Sigmoid colon (tissue), 7 donors: Measurements from ENCODE around the gene SPRYD3. TPM values are rescaled to one million over a fixed set of nuclear protein-coding genes. Genes with fewer than 3 reads are reported as not detected.
A peak's percentile ranks its signal among the peaks of the same experiment; 100 is the strongest.

Experiments
- DNase-seq: peaks from one replicate; pipeline ENCODE4 v3.0.0-alpha.2; 2019
- H3K27ac ChIP-seq, 4 donors: fragments of 200-600 bp; sonication (generic); one replicate each; pipeline ENCODE4 v1.5.1; 2016 to 2019; ENCODE audit warnings: mild to moderate bottlenecking in 1 of 4
- H3K27me3 ChIP-seq, 3 donors: fragments of 200-600 bp; sonication (generic); one replicate each; pipeline ENCODE4 v1.5.1; 2019; ENCODE audit warnings: mild to moderate bottlenecking in 1 of 3
- H3K36me3 ChIP-seq, 4 donors: fragments of 200-600 bp; sonication (generic); one replicate each; pipeline ENCODE4 v1.5.1; 2016 to 2019
- H3K4me1 ChIP-seq, 4 donors: fragments of 200-600 bp; sonication (generic); one replicate each; pipeline ENCODE4 v1.5.1; 2017 to 2019
- H3K4me3 ChIP-seq, 4 donors: fragments of 200-600 bp; sonication (generic); one replicate each; pipeline ENCODE4 v1.5.1; 2017 to 2019; ENCODE audit warnings: mild to moderate bottlenecking in 2 of 4, moderate library complexity in 1 of 4
- H3K9me3 ChIP-seq, 4 donors: fragments of 200-600 bp in 3 of 4; sonication (generic) in 3 of 4; one replicate each; pipeline versions ENCODE4 v1.5.1 to v1.6.1; 2013 to 2019
- EP300 ChIP-seq, 4 donors: sonication (generic); formaldehyde crosslinking; IDR thresholded peaks; one replicate each; pipeline ENCODE4 v1.6.1; 2017; ENCODE audit warnings: antibody characterized with exemption in 4 of 4
- POLR2A ChIP-seq, 2 donors: fragments of 450-650 bp; IDR thresholded peaks; one replicate each; pipeline ENCODE4 v1.6.1; 2016; ENCODE audit warnings: antibody characterized with exemption in 2 of 2, mild to moderate bottlenecking in 2 of 2, moderate library complexity in 2 of 2
- POLR2AphosphoS5 ChIP-seq, 4 donors: sonication (generic); formaldehyde crosslinking; IDR thresholded peaks; one replicate each; pipeline ENCODE4 v1.6.1; 2017; ENCODE audit warnings: antibody characterized with exemption in 4 of 4
- WGBS, 2 donors: extraction: QIAGEN DNeasy Blood & Tissue Kit; methylation state at CpG; one replicate each; pipeline ENCODE4 v1.1.7; 2013; 5-methylcytosine and 5-hydroxymethylcytosine counted together
- intact Hi-C: fragments of 100-400 bp; cut with DNase I; formaldehyde crosslinking; loops from one replicate; pipeline ENCODE4 v1.15.1; 2023
- polyA plus RNA-seq, 3 donors: library from polyadenylated mRNA; stranded (reverse); fragments of 200-250 nt; gene quantifications; one replicate each; pipeline ENCODE4 v1.2.3, GENCODE V29; 2013
- total RNA-seq, 4 donors: library from RNA; depleted of rRNA; stranded (reverse); fragments of >200 nt; gene quantifications; one replicate each; pipeline ENCODE4 v1.1.0, GENCODE V29; 2016
- TF ChIP-seq, protein P1 (sequence below), 4 experiments: fragments of 450-650 bp in 3 of 4; fragments of 200-600 bp in 1 of 4; IDR thresholded peaks; one replicate each; pipeline ENCODE4 v1.5.1; 2016 to 2019; ENCODE audit warnings: antibody characterized with exemption in 4 of 4, mild to moderate bottlenecking in 3 of 4, moderate library complexity in 2 of 4
- donor health status: healthy with polysubstance abuse.
- donor health status: Bipolar disorder and iron deficiency.
- donor health status: healthy.

The SPRYD3 gene
- total and polyA plus RNA-seq, 7 donors, result 20.1 to 41.4 (median 32.9) TPM

DNA sequence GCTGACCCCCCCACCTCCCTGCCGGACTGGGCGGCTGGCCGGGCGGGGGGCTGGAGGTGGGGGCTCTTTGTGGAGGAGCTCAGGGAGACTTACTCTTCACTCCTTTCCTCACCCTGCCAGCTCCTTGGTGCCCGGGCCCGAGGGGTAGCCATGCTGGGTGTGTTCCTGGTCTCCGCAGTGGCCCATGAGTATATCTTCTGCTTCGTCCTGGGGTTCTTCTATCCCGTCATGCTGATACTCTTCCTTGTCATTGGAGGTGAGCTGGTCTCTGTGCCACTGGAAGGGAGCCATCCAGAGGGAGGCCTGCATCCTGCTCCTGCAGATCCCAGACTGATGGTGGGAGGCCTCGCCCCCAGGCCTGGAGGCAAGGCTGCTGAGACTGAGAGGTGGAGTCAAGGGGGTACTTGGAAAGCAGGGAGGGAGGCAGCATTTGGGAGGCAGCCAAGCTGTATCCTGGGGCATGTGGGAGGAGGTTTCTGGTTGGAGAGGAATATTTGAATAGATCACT, 43.8 kb upstream of the SPRYD3 start:
- Histone ChIP-seq H3K27ac (no peak overlapping the region), H3K36me3 (no peaks in the 10 kb centered on the region), H3K27me3 (no peaks in the 10 kb centered on the region), H3K4me1 (no peaks in the 10 kb centered on the region), H3K9me3 (no peaks in the 10 kb centered on the region), H3K4me3 (no peak overlapping the region)
- intact Hi-C loops, result no loop called here
- TF ChIP-seq, protein P1, sequence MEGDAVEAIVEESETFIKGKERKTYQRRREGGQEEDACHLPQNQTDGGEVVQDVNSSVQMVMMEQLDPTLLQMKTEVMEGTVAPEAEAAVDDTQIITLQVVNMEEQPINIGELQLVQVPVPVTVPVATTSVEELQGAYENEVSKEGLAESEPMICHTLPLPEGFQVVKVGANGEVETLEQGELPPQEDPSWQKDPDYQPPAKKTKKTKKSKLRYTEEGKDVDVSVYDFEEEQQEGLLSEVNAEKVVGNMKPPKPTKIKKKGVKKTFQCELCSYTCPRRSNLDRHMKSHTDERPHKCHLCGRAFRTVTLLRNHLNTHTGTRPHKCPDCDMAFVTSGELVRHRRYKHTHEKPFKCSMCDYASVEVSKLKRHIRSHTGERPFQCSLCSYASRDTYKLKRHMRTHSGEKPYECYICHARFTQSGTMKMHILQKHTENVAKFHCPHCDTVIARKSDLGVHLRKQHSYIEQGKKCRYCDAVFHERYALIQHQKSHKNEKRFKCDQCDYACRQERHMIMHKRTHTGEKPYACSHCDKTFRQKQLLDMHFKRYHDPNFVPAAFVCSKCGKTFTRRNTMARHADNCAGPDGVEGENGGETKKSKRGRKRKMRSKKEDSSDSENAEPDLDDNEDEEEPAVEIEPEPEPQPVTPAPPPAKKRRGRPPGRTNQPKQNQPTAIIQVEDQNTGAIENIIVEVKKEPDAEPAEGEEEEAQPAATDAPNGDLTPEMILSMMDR (IDR thresholded peaks at IDR 0.05), result no peak
- TF ChIP-seq POLR2AphosphoS5 (IDR thresholded peaks at IDR 0.05) (no peak), POLR2A (IDR thresholded peaks at IDR 0.05) (no peak), EP300 (IDR thresholded peaks at IDR 0.05) (no peak)
- 94 to 97% methylated on average over 10 of the region's 10 CpGs for WGBS, 2 donors
- DNase-seq, result no peak

DNA sequence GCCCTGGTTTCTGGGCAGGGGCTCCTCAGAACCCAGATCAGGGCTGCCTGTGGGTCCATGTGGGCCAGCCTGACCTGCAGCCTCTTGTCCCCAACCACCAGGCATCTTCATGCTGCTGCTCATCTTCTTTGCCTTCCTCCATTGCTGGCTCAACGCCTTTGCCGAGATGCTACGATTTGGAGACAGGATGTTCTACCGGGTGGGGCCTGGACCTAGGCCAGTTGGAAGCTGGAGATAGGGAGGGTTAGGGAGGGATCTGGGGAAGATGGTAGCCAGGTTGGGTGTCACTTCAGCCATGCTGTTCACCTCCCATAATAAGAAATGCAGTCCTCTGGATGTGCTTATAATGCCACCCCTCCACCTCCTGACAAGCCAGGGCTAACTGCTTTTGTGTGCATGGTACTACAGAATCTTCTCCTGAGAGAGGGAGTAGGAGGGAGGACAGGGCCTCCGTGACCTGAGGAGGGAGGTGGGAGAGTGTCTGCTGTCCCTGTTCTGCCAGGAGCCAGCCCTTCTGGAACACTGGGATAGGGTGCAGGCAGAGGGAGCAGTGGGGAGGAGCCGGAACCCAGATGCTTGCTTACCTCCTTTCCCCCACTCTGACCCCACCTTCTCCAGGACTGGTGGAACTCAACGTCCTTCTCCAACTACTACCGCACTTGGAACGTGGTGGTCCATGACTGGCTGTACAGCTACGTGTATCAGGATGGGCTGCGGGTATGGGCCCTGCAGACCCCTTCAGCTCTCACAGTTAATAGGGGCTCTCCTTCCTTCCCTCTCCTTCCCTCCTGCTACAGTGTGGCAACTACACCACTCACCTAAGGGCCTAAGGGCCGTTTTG, 41.7 kb upstream of the SPRYD3 start:
- no peaks in the 10 kb centered on the region for H3K36me3 ChIP-seq
- no peaks in the 10 kb centered on the region for H3K27me3 ChIP-seq
- no peak for DNase-seq
- 80 to 91% methylated on average over 12 of the region's 12 CpGs for WGBS, 2 donors
- no peak for TF ChIP-seq POLR2A (IDR thresholded peaks at IDR 0.05)
- TF ChIP-seq, protein P1 (IDR thresholded peaks at IDR 0.05), result no peak
- no peak for TF ChIP-seq EP300 (IDR thresholded peaks at IDR 0.05)
- TF ChIP-seq POLR2AphosphoS5 (IDR thresholded peaks at IDR 0.05), result no peak
- H3K9me3 ChIP-seq, result no peaks in the 10 kb centered on the region
- intact Hi-C loops, result no loop called here
- peaks cover 0 to 7% (median 3%) of the 10 kb centered on the region in 4 donors for H3K4me1 ChIP-seq
- H3K4me3 ChIP-seq, result no peak overlapping the region
- no peak overlapping the region for H3K27ac ChIP-seq

DNA sequence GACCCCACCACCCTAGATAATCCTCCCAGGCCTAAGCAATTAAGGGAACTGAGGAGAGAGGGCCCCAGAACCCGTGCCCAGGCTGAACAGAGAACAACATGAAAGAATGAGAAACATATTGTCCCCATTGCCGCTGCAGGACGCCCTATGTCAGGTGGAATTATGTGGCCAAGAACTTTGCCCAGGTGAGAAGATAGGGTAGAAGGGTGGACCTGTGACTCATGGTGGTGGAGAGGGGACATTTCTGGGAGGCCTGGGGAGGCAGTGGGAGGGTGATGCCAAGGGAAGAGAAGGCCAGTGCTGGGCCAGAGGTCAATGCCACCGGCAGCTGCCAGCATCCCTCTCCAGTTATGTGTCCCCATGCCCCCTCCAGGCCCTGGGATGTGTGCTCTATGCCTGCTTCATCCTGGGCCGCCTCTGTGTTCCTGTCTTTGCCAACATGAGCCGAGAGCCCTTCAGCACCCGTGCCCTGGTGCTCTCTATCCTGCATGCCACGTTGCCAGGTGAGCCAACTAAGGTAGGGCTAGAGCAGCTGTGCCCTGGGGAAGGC, 39.6 kb upstream of the SPRYD3 start:
- no peak for TF ChIP-seq POLR2AphosphoS5 (IDR thresholded peaks at IDR 0.05)
- TF ChIP-seq, protein P1 (IDR thresholded peaks at IDR 0.05), result no peak
- TF ChIP-seq EP300 (IDR thresholded peaks at IDR 0.05), result no peak
- no peak for TF ChIP-seq POLR2A (IDR thresholded peaks at IDR 0.05)
- intact Hi-C loops, result no loop called here
- Histone ChIP-seq H3K36me3 (no peaks in the 10 kb centered on the region), H3K27me3 (no peaks in the 10 kb centered on the region), H3K9me3 (no peaks in the 10 kb centered on the region), H3K4me3 (no peak overlapping the region), H3K27ac (no peak overlapping the region), H3K4me1 (peaks cover 0 to 11% (median 3%) of the 10 kb centered on the region in 4 donors)
- no peak for DNase-seq
- WGBS, 2 donors, result 84 to 91% methylated on average over 8 of the region's 8 CpGs

DNA sequence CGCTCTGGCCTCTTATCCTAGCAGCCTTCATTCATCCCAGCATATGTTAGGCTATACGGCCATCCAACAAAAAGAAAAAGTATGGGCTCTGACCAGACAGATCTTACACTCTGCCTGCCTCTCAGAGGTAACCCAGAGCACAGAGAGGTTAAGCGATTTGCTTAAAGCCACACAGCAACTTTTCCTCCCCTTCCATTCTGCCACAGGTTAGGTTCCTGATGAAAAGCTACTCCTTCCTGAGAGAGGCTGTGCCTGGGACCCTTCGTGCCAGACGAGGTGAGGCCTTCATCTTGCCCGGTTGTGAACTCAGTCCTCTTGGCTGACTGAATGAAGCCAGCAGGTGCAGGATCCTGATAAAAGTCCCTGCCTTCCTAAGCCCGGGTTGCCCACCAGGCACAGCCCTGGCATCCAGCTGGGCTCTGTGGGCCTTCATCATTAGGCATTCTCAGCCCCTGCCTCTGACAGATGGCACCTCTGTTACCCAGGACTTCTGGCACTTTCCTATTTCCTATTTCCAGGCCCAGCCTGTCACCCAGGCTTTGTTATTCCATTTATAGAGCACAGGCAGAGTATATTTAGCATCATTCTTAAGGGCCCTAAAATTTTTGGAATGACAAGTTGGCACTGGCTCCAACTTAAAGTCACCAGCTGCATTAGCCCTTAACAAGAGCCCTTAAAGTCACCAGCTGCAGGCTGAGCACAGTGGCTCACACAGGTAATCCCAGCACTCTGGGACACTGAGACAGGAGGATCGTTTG, 36.9 kb upstream of the SPRYD3 start:
- H3K27ac ChIP-seq, result peak overlapping the region in 1 of 4 donors; percentile 23
- 94% methylated on average over 8 of the region's 8 CpGs for WGBS, 2 donors
- no peaks in the 10 kb centered on the region for H3K36me3 ChIP-seq
- H3K27me3 ChIP-seq, result no peaks in the 10 kb centered on the region
- H3K4me1 ChIP-seq, result peaks cover 0 to 11% (median 3%) of the 10 kb centered on the region in 4 donors
- no peak for TF ChIP-seq EP300 (IDR thresholded peaks at IDR 0.05)
- TF ChIP-seq, protein P1 (IDR thresholded peaks at IDR 0.05), result no peak
- TF ChIP-seq POLR2AphosphoS5 (IDR thresholded peaks at IDR 0.05), result no peak
- TF ChIP-seq POLR2A (IDR thresholded peaks at IDR 0.05), result no peak
- H3K4me3 ChIP-seq, result no peak overlapping the region
- intact Hi-C loops, result no loop called here
- no peak for DNase-seq
- no peaks in the 10 kb centered on the region for H3K9me3 ChIP-seq
